SJSA1 (cell line): ENCODE measurements around the gene NUS1. TPM values are rescaled to one million over a fixed set of nuclear protein-coding genes. Genes with fewer than 3 reads are reported as not detected.
"Not testable (repeated sequence)": the region's sequence is repeated elsewhere in the genome, so short reads cannot be mapped to it uniquely, and the experiment has no call there.

Source experiments
- DNase-seq, 2 experiments: peaks; one replicate each; pipeline ENCODE4 v3.0.0-alpha.2; 2015 to 2020; ENCODE audit warnings: low spot score in 2 of 2, low read depth in 1 of 2
- H3K27ac ChIP-seq: fragments of 250-450 bp; sonication (Bioruptor Pico); 2 replicates; pipeline ENCODE4 v1.5.1; 2020; ENCODE audit warnings: mild to moderate bottlenecking, moderate library complexity
- H3K27me3 ChIP-seq: fragments of 250-450 bp; sonication (Bioruptor Pico); replicated peaks from 2 replicates; pipeline ENCODE4 v1.5.1; 2020; ENCODE audit warnings: mild to moderate bottlenecking, moderate library complexity
- H3K36me3 ChIP-seq: fragments of 250-450 bp; sonication (Bioruptor Pico); 2 replicates; pipeline ENCODE4 v1.5.1; 2020; ENCODE audit warnings: mild to moderate bottlenecking
- H3K4me1 ChIP-seq: fragments of 250-450 bp; sonication (Bioruptor Pico); replicated peaks from 2 replicates; pipeline ENCODE4 v1.6.1; 2021; ENCODE audit warnings: mild to moderate bottlenecking
- H3K4me3 ChIP-seq: fragments of 250-450 bp; sonication (Bioruptor Pico); 2 replicates; pipeline ENCODE4 v1.5.1; 2020; ENCODE audit warnings: mild to moderate bottlenecking
- H3K9me3 ChIP-seq: fragments of 250-450 bp; sonication (Bioruptor Pico); replicated peaks from 2 replicates; pipeline ENCODE4 v1.5.1; 2020; ENCODE audit warnings: mild to moderate bottlenecking
- total RNA-seq: library from RNA; depleted of rRNA; stranded (reverse); fragments of >200 nt; shearing (Covaris generic); gene quantifications from 2 replicates; pipeline ENCODE4 v1.2.3, GENCODE V29; 2014

Gene NUS1
- total RNA-seq, 1 experiment from 2014 or later: 17.8 TPM

DNA sequence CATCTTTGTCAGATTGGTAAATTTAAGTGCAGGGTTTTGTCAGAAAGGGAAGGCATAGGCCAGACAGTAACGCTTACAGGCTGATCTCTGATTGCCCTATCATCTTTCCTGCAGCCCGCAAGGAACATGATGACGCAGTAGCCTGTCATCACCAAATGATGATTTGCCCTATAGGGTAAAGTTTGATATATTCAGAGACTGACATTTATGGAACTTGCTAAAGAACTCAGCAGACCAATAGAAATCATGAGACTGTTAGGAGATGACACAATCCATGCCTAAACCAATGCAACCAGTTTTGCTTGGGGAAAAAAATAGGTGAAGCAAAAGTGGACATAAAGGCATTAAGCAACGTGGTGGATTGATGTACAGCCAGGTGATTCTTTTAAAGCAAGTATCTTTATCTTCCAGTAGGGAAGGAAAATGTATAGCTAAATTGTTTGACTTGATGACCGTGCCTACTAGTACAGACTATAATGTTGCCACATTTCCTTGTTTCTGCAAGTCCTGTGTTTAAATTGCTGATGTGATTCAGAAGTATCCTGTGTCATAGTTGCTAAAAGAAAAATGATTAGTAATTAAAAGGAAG lies 2.4 kb downstream of the NUS1 start:
- Histone ChIP-seq H3K9me3 (0 out of 2 replicates have a peak, but pooled peaks cover 3% of the 10 kb centered on the region), H3K4me1 (peaks cover 7% of the 10 kb centered on the region; the same call in 1 of the 2 replicates), H3K27me3 (no peaks in the 10 kb centered on the region), H3K36me3 (peaks cover 25% of the 10 kb centered on the region), H3K27ac (no peak overlapping the region), H3K4me3 (no peak overlapping the region)
- DNase-seq: no peak

DNA sequence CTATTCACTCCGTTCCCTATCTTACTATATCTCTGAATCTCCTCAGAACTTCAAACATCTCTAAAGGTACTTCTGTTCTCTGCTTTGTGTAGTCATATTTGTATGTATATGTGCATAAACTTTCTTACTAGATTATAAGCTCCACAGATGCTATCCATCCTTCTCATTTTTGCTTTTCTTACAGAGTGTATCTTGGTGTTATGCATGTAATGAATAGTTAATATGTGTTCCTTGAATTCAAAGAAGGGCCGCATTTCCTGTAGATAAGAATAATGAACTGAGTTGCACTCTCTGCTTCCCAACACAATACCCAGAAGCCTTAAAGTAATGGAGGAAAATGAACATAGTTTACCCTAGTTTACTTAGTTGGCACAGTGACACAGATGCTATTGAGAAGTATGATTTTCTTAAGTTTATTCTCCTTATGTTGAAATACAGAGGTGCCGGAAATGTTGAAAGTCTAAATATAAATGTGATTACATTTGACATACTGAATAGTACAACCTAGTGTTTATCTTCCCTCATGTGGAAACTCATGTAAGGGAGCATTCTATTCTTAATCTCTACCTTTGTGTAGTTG lies 6.0 kb downstream of the NUS1 start:
- H3K4me1 ChIP-seq: peaks cover 7% of the 10 kb centered on the region; the same call in 1 of the 2 replicates
- peaks cover 25% of the 10 kb centered on the region for H3K36me3 ChIP-seq
- no peak for DNase-seq
- no peak overlapping the region for H3K4me3 ChIP-seq
- no peak overlapping the region for H3K27ac ChIP-seq
- 0 out of 2 replicates have a peak, but pooled peaks cover 3% of the 10 kb centered on the region for H3K9me3 ChIP-seq
- H3K27me3 ChIP-seq: no peaks in the 10 kb centered on the region

DNA sequence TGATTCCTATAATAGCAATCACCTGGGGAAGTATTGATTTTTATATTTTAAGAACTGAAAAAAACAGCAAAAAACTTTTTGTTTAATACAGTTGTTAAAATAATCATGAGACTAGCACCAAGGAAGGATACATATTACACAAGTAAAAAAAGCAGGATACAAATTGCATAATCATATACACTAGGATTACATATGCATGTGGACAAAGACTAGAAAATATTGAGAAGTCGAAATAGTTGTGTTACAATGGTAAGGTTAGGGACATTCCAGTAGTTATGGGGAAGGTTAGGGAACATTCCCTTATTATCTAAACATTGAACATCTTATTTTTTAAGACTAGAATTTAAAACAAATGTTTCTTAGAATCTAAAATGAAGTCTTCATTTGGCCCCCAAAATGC lies 9.5 kb downstream of the NUS1 start:
- no peak overlapping the region for H3K4me3 ChIP-seq
- no peaks in the 10 kb centered on the region for H3K9me3 ChIP-seq
- peaks cover 19% of the 10 kb centered on the region for H3K36me3 ChIP-seq
- H3K4me1 ChIP-seq: no peaks in the 10 kb centered on the region
- no peak overlapping the region for H3K27ac ChIP-seq
- no peak for DNase-seq
- no peaks in the 10 kb centered on the region for H3K27me3 ChIP-seq

DNA sequence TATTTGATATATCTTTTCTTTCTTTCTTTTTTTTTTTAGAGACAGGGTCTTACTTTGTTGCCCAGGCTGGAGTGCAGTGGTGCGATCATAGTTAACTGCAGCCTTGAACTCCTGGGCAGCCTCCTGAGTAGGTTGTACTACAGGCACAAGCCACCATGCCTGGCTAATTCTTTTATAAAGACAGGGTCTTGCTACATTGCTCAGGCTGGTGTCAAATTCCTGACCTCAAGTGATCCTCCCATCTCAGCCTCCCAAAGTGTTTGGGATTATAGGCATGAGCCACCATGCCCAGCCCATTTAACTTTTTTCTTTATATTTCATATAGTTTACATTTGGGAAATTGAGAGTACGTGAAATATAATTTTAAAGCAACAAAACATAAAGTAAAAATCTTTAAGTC lies 10.1 kb downstream of the NUS1 start:
- no peaks in the 10 kb centered on the region for H3K4me1 ChIP-seq
- no peak for DNase-seq
- peaks cover 21% of the 10 kb centered on the region for H3K36me3 ChIP-seq
- no peak overlapping the region for H3K4me3 ChIP-seq
- no peak overlapping the region for H3K27ac ChIP-seq
- H3K27me3 ChIP-seq: no peaks in the 10 kb centered on the region
- H3K9me3 ChIP-seq: no peaks in the 10 kb centered on the region

DNA sequence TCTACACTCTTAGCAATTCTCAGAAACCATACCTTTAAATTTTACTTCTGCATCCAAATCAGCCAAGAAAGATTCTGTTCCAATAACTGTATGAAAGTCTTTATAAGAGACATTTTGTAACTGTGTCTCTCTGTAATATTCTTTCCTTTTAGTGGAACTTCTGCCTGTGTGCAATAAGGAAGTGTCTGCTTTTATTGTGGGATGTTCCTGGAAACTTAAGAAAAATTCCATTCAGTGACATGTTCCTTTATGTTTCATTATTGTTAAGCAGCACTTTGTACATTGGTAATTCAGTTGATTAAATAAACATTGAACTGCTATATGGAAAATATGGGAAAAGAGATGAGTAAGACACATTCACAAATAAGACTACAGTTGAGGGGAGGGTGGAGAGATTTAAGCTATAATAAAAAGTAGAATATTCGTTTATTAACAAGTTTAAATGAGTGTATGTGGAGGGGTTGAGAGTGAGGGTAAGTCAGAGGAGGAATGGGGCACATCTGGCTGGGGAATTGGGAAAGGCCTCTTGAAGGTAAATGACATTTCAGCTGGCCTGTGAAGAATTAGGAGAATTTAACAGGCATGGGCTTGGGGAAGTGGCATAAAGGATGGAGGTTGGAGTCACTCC lies 11.9 kb downstream of the NUS1 start:
- DNase-seq: no peak
- H3K36me3 ChIP-seq: peaks cover 19% of the 10 kb centered on the region
- no peaks in the 10 kb centered on the region for H3K9me3 ChIP-seq
- H3K27ac ChIP-seq: no peak overlapping the region
- H3K4me3 ChIP-seq: no peak overlapping the region
- H3K27me3 ChIP-seq: no peaks in the 10 kb centered on the region
- H3K4me1 ChIP-seq: no peaks in the 10 kb centered on the region

DNA sequence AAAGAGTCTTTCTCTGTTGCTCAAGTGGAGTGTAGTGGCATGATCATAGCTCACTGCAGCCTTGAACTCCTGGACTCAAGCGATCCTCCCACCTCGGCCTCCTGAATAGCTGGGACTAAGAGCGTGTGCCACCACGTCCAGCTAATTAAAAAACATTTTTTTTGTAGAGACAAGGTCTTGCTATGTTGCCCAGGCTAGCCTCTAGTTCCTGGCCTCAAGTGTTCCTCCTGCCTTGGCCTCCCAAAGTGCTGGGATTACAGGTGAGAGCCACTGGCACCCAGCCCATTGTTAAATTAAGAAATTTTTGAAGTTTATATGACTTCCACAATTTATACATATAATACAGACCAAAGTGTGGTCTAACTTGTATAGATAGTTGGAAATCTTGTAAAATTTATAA lies 14.3 kb downstream of the NUS1 start:
- not testable (repeated sequence) for H3K4me3 ChIP-seq, H3K4me1 ChIP-seq, DNase-seq, H3K27me3 ChIP-seq, H3K9me3 ChIP-seq, H3K27ac ChIP-seq
- peaks cover 19% of the 10 kb centered on the region for H3K36me3 ChIP-seq

DNA sequence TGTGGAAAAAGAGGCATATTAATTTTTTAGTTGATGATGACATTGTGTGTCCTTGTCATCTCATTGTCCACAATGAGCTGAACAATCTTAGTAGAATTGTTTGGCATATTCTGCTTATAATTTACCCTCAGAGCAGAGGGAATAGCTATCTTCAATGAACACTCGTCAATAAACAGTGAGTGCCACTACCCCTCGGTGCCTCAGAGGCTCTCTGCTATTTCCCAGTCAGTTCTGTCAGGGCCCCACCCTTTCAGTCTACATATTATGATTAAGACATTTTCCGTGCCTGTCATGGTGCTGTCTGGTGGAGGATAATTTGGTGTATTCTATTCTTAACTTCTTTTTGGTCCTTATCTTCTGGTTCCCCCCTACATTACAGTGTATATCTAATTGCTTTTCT lies 31.2 kb downstream of the NUS1 start:
- Histone ChIP-seq H3K27ac (no peak overlapping the region), H3K4me3 (no peak overlapping the region), H3K27me3 (no peaks in the 10 kb centered on the region), H3K9me3 (no peaks in the 10 kb centered on the region), H3K4me1 (no peaks in the 10 kb centered on the region), H3K36me3 (peaks cover 60% of the 10 kb centered on the region)
- no peak for DNase-seq

DNA sequence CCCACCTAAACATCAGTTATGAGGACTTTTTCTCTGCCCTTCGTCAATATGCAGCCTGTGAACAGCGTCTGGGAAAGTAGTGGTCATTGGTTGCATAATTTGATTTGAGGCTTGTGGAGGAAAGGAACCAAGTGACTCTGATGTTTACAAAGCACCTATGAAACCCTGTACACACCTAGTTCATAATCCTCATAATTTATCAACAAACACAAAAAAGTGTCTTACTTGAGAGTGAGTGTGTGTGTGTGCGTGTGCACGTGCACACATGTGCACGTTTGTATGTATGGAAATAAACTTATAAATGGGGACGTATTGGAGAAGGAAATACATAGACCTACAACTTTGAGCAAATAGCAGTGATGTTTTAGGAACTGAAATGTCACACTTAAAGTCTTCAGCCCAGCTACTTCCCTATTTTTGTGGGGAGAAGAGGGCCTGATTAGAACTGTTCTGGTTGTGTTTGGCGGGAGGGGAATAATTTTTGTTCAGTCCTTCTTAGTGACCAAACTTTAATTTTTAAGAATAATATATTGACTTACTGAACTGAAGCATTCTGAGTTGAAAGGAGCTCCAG lies 31.8 kb downstream of the NUS1 start:
- DNase-seq, H3K27ac ChIP-seq, H3K9me3 ChIP-seq, H3K4me1 ChIP-seq, H3K27me3 ChIP-seq, H3K4me3 ChIP-seq: not testable (repeated sequence)
- peaks cover 55% of the 10 kb centered on the region for H3K36me3 ChIP-seq

DNA sequence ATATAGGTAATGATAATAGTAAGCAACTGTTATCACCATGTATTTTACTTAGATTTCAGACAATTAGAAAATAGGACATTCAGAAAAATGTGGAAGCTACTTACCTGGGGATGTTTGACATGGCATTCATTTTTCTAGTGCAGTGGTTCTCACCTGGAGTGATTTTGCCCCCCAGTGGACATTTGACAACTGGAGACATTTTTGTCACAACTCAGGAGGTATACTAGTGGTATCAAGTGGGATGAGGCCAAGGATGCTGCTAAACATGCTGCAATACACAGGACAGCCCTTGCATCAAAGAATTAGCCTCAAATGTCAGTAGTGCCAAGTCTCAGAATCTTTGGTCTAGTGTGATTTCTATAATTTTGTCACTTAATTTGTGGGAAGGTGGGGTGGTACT lies 36.1 kb downstream of the NUS1 start:
- Histone ChIP-seq H3K9me3 (no peaks in the 10 kb centered on the region), H3K27me3 (no peaks in the 10 kb centered on the region), H3K4me1 (no peaks in the 10 kb centered on the region), H3K27ac (no peak overlapping the region), H3K36me3 (peaks cover 11% of the 10 kb centered on the region), H3K4me3 (no peak overlapping the region)
- DNase-seq: no peak

DNA sequence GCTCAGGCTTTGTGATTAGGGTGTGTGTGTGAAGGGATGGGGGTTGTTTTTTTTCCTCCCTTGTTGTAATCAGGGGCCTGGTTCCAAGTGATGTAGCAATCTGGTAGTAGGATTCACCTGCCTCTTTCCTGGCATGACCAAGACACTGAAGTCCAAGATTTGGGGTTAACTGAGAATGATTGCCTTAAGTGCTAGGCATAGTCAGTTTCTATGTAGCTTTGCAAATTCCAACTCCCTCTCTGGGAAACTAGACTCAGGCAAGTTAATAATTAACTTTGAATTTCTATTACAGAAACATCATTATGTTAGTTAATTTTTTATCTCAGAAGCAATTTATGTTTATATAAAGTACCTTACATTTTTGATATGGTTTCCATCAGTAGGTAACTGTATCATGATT lies 43.6 kb downstream of the NUS1 start:
- no peak for DNase-seq

DNA sequence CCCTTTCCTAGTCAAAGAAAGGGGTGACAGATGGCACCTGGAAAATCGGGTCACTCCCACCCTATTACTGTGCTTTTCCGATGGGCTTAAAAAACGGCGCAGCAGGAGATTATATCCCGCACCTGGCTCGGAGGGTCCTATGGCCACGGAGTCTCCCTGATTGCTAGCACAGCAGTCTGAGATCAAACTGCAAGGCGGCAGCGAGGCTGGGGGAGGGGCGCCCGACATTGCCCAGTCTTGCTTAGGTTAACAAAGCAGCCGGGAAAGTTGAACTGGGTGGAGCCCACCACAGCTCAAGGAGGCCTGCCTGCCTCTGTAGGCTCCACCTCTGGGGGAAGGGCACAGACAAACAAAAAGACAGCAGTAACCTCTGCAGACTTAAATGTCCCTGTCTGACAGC lies 46.3 kb downstream of the NUS1 start:
- H3K4me3 ChIP-seq, H3K9me3 ChIP-seq, H3K27me3 ChIP-seq, H3K4me1 ChIP-seq, H3K36me3 ChIP-seq, DNase-seq, H3K27ac ChIP-seq: not testable (repeated sequence)

More for the DNA sequence above, 43.6 kb downstream of the NUS1 start:
- no peaks in the 10 kb centered on the region for H3K4me1 ChIP-seq
- H3K9me3 ChIP-seq: peaks cover 5% of the 10 kb centered on the region; the same call in 1 of the 2 replicates
- H3K27me3 ChIP-seq: no peaks in the 10 kb centered on the region
- no peak overlapping the region for H3K27ac ChIP-seq
- H3K36me3 ChIP-seq: no peaks in the 10 kb centered on the region
- no peak overlapping the region for H3K4me3 ChIP-seq

DNA sequence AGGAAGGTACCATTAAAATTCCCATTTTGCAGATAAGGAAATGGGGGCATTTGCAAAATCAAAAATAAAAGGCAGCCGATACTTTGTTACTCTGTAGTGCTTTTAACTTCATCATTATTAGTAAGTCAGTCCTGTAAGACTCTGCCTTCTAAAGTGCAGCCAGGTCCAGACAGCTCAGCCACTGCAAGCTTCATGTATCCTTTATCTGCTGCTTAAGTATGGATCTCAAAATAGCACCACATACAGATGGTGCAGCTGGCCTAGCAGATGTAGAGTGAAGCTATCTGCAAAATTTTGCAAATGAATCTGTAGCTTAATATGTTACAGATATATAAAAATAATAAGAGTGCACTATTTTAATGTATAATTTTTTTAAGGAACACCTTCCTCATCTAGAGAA lies 53.4 kb downstream of the NUS1 start:
- Histone ChIP-seq H3K9me3 (no peaks in the 10 kb centered on the region), H3K36me3 (no peaks in the 10 kb centered on the region), H3K4me1 (no peaks in the 10 kb centered on the region), H3K27ac (no peak overlapping the region), H3K27me3 (no peaks in the 10 kb centered on the region), H3K4me3 (no peak overlapping the region)
- DNase-seq: no peak

DNA sequence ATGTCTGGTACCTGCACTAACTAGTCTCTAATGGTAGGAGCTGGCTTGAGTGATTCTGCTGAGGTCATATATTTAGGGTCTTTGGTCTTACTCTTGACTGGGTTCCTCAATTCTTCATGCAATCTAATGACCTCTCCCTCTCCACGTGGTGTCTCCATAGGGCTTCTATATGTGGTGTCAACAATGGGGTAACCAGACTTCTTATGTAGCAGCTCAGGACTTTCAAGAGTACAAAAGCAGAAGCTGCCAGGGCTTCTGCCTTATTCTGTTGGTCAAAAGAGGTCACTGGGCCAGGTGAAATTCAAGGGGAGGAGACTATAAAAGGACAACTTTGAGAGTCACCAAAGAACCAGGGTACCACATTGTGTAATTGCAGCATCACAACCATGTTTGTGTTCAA lies 54.3 kb downstream of the NUS1 start:
- no peaks in the 10 kb centered on the region for H3K9me3 ChIP-seq
- H3K4me3 ChIP-seq: no peak overlapping the region
- DNase-seq: no peak
- H3K36me3 ChIP-seq: no peaks in the 10 kb centered on the region
- H3K27ac ChIP-seq: no peak overlapping the region
- no peaks in the 10 kb centered on the region for H3K4me1 ChIP-seq
- H3K27me3 ChIP-seq: no peaks in the 10 kb centered on the region

DNA sequence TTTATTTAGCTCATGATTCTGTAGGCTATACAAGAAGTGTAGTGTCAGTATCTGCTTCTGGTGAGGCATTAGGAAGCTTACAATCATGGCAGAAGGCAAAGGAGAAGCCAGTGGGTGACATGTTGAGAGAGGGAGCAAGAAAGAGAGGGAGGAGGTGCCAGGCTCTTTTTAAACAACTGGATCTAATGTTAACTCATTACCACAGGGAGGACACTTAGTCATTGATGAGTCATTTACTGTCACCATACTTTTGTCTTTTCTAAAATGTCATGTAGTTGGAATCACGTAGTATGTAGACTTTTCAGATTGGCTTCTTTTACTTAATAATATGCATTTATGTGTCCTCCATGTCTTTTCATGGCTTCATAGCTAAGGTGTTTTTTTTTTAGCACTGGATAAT lies 58.1 kb downstream of the NUS1 start:
- Histone ChIP-seq H3K27ac (no peak overlapping the region), H3K36me3 (no peaks in the 10 kb centered on the region), H3K27me3 (no peaks in the 10 kb centered on the region; the same call in 1 of the 2 replicates), H3K4me3 (no peak overlapping the region), H3K4me1 (no peaks in the 10 kb centered on the region), H3K9me3 (no peaks in the 10 kb centered on the region)
- DNase-seq: no peak
